HG02798 (cell line): Measurements from ENCODE around the gene SLC1A6.
"Not testable (repeated sequence)": the region's sequence is repeated elsewhere in the genome, so short reads cannot be mapped to it uniquely, and the experiment has no call there.

Experiments
- ATAC-seq: cut with Tn5 transposase; IDR thresholded peaks from one replicate; pipeline ENCODE4 v1.9.1; 2021; ENCODE audit warnings: mild to moderate bottlenecking; ENCODE audit not compliant: unreplicated experiment, poor library complexity

Gene SLC1A6

GRCh38 chr19:14961956-14962685 is 17.5 kb downstream of the SLC1A6 start:
- no peak for ATAC-seq

GRCh38 chr19:14959263-14959662 is 20.4 kb downstream of the SLC1A6 start:
- ATAC-seq = no peak

- no peak for ATAC-seq
Observed at GRCh38 chr19:14957464-14957863, 22.2 kb downstream of the SLC1A6 start.

- no peak for ATAC-seq
Observed at GRCh38 chr19:14954071-14954655, 25.5 kb downstream of the SLC1A6 start.

- ATAC-seq = no peak
Observed at GRCh38 chr19:14952767-14953166, 26.9 kb downstream of the SLC1A6 start.

- no peak for ATAC-seq
Observed at GRCh38 chr19:14950421-14950820, 29.2 kb downstream of the SLC1A6 start.

- no peak for ATAC-seq
Observed at GRCh38 chr19:14949876-14950275, 29.8 kb downstream of the SLC1A6 start.

GRCh38 chr19:14949413-14949812 is 30.3 kb downstream of the SLC1A6 start:
- ATAC-seq = not testable (repeated sequence)

GRCh38 chr19:14944456-14944855 is 35.2 kb downstream of the SLC1A6 start:
- ATAC-seq = no peak

GRCh38 chr19:14943601-14944000 is 36.1 kb downstream of the SLC1A6 start:
- ATAC-seq = no peak

- no peak for ATAC-seq
Observed at GRCh38 chr19:14941189-14941588, 38.5 kb downstream of the SLC1A6 start, which contains the start of gene OR7C2. Gene OR7C2 (plus strand): TSS chr19:14941489. CDS start chr19:14941489, 0 bp downstream.

- no peak for ATAC-seq
Observed at GRCh38 chr19:14940266-14940665, 39.4 kb downstream of the SLC1A6 start.

GRCh38 chr19:14933506-14933905 is 46.2 kb downstream of the SLC1A6 start:
- ATAC-seq = no peak

- ATAC-seq = no peak
Observed at GRCh38 chr19:14916848-14917247, 62.8 kb downstream of the SLC1A6 start.

- no peak for ATAC-seq
Observed at GRCh38 chr19:14915116-14915515, 64.5 kb downstream of the SLC1A6 start.

- ATAC-seq = no peak
Observed at GRCh38 chr19:14906711-14907110, 73.0 kb downstream of the SLC1A6 start.

- no peak for ATAC-seq
Observed at GRCh38 chr19:14901675-14902260, 77.9 kb downstream of the SLC1A6 start.
